ENCODE measurements around the gene DKK3.

DKK3 gene

DNA sequence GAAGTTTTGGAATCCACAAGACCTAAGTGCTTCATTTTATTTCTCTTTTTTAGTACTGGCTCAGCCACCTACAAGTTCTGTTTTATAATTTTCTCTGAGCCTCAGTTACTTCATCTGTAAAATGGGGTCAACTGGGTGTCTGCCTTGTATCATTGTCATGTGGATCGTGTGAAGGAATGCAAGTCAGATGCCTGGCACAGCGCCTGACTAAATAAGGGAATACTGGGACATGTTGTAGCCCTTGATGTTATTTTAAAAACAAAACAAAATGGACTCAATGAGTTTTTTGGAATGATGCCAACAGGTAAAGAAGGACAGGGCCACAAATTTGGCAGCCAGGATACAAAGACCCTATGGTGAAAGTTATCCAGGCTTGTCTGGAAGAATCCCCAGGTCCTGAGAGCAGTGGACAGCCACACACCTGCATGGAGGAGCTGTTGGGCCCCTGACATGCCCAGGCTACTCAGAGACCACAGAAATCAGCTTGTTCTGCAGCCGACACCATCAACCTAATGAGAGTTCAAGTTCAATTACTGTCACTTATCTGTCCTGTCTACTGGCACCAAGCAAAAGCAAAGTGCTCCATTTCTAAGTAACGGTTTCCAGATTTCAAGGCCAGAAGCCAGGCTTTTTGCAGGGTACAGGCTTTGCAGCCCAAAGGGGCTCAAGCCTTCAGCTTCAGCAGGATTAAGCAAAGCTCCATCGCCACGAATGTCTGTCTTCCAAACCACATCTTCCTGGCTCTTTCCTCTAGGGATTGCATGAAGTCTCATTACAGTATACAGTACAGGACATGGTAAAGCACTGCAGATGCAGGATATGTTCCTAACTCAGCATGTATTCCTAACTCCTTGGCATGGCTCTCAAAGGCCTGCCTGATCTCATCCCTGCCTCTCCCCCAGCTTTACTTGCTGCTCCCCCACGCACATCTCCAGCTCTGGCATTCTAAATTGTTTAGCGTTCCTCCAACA lies 18.4 kb downstream of the DKK3 start:
- DNase-seq (ENCODE audit: low spot score): no peak
- in situ Hi-C loops (cut with MboI; ENCODE audit: low sequenced_read_pairs, unreplicated experiment): no loop called here
- TF ChIP-seq, protein P1, sequence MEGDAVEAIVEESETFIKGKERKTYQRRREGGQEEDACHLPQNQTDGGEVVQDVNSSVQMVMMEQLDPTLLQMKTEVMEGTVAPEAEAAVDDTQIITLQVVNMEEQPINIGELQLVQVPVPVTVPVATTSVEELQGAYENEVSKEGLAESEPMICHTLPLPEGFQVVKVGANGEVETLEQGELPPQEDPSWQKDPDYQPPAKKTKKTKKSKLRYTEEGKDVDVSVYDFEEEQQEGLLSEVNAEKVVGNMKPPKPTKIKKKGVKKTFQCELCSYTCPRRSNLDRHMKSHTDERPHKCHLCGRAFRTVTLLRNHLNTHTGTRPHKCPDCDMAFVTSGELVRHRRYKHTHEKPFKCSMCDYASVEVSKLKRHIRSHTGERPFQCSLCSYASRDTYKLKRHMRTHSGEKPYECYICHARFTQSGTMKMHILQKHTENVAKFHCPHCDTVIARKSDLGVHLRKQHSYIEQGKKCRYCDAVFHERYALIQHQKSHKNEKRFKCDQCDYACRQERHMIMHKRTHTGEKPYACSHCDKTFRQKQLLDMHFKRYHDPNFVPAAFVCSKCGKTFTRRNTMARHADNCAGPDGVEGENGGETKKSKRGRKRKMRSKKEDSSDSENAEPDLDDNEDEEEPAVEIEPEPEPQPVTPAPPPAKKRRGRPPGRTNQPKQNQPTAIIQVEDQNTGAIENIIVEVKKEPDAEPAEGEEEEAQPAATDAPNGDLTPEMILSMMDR (IDR thresholded peaks at IDR 0.05; ENCODE audit: borderline replicate concordance, control extremely low read depth, extremely low read depth, insufficient read depth, missing control alignments): no peak

GRCh38 chr11:11988681-11989261 lies 19.7 kb downstream of the DKK3 start:
- TF ChIP-seq, protein P1 (IDR thresholded peaks at IDR 0.05; ENCODE audit: borderline replicate concordance, control extremely low read depth, extremely low read depth, insufficient read depth, missing control alignments): no peak
- in situ Hi-C loops (cut with MboI; ENCODE audit: low sequenced_read_pairs, unreplicated experiment): no loop called here
- no peak for DNase-seq (ENCODE audit: low spot score)

DNA sequence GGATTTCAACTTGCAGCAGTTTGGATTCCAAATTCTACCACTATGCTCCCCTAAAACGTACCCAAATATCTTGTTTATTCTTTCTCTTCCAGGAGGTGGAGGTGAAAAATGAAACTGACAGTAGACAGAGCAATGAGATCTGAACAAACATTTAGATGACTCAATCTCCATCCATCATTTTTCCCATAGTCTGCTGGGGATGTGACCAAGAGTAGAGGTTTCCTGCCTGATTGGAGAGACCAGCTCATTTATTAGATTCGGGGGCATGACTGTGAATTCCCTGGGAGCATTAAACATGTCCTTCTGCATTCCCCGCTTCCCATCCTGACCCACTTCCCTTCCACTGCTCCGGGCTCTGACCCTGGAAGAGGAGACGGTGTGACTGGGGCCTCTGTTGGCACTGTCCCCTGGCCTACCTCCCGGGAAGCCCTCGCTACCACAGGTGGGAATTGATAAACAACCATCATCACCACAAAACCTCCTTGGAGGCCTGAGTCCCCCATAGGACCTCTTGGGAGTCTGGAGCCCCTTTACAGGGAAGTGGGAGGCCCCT lies 20.3 kb downstream of the DKK3 start:
- TF ChIP-seq, protein P1 (IDR thresholded peaks at IDR 0.05; ENCODE audit: borderline replicate concordance, control extremely low read depth, extremely low read depth, insufficient read depth, missing control alignments): no peak
- in situ Hi-C loops (cut with MboI; ENCODE audit: low sequenced_read_pairs, unreplicated experiment): no loop called here
- no peak for DNase-seq (ENCODE audit: low spot score)

- in situ Hi-C loops (cut with MboI; ENCODE audit: low sequenced_read_pairs, unreplicated experiment): no loop called here
- no peak for DNase-seq (ENCODE audit: low spot score)
- TF ChIP-seq, protein P1 (IDR thresholded peaks at IDR 0.05; ENCODE audit: borderline replicate concordance, control extremely low read depth, extremely low read depth, insufficient read depth, missing control alignments): no peak
Measured at GRCh38 chr11:11987503-11988022, 20.9 kb downstream of the DKK3 start.

- TF ChIP-seq, protein P1 (IDR thresholded peaks at IDR 0.05; ENCODE audit: borderline replicate concordance, control extremely low read depth, extremely low read depth, insufficient read depth, missing control alignments): no peak
- in situ Hi-C loops (cut with MboI; ENCODE audit: low sequenced_read_pairs, unreplicated experiment): no loop called here
- no peak for DNase-seq (ENCODE audit: low spot score)
Measured at GRCh38 chr11:11985954-11986949, 22.2 kb downstream of the DKK3 start.

All from GM13976 (cell line).